GM19452 (cell line): Measurements from ENCODE around the gene ETV7.

Source experiments
- ATAC-seq: cut with Tn5 transposase; IDR thresholded peaks from one replicate; pipeline ENCODE4 v1.9.1; 2021; ENCODE audit not compliant: unreplicated experiment

Gene ETV7

GRCh38 chr6:36384095-36384494 is 3.4 kb downstream of the ETV7 start:
- ATAC-seq: no peak

- ATAC-seq: no peak
Measured at GRCh38 chr6:36383606-36384005, 3.9 kb downstream of the ETV7 start.

- no peak for ATAC-seq
Measured at GRCh38 chr6:36382976-36383375, 4.5 kb downstream of the ETV7 start.

GRCh38 chr6:36381502-36382389 is 5.7 kb downstream of the ETV7 start:
- ATAC-seq: no peak

- ATAC-seq: no peak
Measured at GRCh38 chr6:36380166-36380565, 7.3 kb downstream of the ETV7 start.

GRCh38 chr6:36378936-36379335 is 8.5 kb downstream of the ETV7 start:
- ATAC-seq: no peak

GRCh38 chr6:36378243-36378920 is 9.1 kb downstream of the ETV7 start:
- no peak for ATAC-seq

GRCh38 chr6:36377594-36377993 is 9.9 kb downstream of the ETV7 start:
- no peak for ATAC-seq

GRCh38 chr6:36376742-36377141 is 10.7 kb downstream of the ETV7 start:
- ATAC-seq: no peak

- no peak for ATAC-seq
Measured at GRCh38 chr6:36376183-36376582, 11.3 kb downstream of the ETV7 start.

GRCh38 chr6:36375644-36376155 is 11.8 kb downstream of the ETV7 start:
- ATAC-seq: no peak

GRCh38 chr6:36374972-36375371 is 12.5 kb downstream of the ETV7 start:
- ATAC-seq: no peak

GRCh38 chr6:36374194-36374593 is 13.3 kb downstream of the ETV7 start:
- no peak for ATAC-seq

GRCh38 chr6:36373368-36374019 is 14.0 kb downstream of the ETV7 start:
- no peak for ATAC-seq

- ATAC-seq: no peak
Measured at GRCh38 chr6:36372088-36372487, 15.4 kb downstream of the ETV7 start.

GRCh38 chr6:36371211-36371610 is 16.3 kb downstream of the ETV7 start:
- no peak for ATAC-seq

GRCh38 chr6:36370638-36371037 is 16.8 kb downstream of the ETV7 start:
- ATAC-seq: no peak

- ATAC-seq: no peak
Measured at GRCh38 chr6:36368921-36369865, 18.3 kb downstream of the ETV7 start.

- no peak for ATAC-seq
Measured at GRCh38 chr6:36368421-36368820, 19.0 kb downstream of the ETV7 start.

GRCh38 chr6:36367743-36368142 is 19.7 kb downstream of the ETV7 start:
- ATAC-seq: no peak
